ENCODE measurements around the gene MED16.

MED16 gene

DNA sequence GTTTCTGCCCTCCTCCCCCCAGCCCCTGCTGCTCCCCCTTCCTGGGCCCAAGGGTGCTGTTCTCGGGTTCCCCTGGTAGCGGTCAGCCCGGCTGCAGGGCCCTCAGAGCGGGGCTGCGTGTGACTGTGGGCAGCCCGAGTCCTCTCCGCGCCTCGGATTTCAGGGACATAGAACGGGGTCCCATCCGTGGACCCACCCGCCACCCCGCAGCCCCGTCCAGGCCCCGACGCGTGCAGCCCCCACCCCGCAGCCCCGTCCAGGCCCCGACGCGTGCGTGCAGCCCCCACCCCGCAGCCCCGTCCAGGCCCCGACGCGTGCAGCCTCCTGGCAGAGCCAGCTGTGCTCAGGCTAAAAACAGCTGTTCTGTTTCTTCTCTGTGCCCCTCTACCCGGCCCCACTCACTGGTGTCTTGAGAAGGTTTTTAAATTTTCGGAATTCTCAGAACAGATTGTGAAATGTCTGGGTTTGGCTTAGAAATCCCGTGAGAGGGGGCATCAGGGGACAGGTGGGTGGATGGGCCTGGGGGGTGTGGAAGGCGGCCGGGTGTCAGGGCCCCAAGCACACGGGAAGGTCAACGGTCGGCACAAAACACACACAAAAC lies 57.7 kb downstream of the MED16 start:
- TF ChIP-seq, protein P1, sequence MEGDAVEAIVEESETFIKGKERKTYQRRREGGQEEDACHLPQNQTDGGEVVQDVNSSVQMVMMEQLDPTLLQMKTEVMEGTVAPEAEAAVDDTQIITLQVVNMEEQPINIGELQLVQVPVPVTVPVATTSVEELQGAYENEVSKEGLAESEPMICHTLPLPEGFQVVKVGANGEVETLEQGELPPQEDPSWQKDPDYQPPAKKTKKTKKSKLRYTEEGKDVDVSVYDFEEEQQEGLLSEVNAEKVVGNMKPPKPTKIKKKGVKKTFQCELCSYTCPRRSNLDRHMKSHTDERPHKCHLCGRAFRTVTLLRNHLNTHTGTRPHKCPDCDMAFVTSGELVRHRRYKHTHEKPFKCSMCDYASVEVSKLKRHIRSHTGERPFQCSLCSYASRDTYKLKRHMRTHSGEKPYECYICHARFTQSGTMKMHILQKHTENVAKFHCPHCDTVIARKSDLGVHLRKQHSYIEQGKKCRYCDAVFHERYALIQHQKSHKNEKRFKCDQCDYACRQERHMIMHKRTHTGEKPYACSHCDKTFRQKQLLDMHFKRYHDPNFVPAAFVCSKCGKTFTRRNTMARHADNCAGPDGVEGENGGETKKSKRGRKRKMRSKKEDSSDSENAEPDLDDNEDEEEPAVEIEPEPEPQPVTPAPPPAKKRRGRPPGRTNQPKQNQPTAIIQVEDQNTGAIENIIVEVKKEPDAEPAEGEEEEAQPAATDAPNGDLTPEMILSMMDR (IDR thresholded peaks at IDR 0.05) = no peak

DNA sequence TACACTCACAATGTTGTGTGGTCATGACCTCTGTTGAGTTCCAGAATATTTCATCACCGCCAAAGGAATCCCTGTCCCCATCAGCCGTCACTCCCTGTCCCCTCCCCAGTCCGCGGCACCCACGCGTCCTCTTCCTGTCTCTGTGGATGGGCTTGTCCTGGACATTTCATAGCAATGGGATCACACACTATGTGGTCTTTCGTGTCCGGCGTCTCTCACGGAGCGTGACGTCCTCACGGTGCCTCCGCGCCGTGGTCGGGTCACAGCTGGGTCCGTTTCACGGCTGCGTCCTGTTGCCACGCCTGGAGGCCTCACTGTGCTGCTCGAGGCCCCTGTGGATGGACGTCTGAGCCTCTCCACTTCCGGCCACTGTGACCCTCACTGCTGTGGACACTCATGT lies 58.8 kb downstream of the MED16 start:
- TF ChIP-seq, protein P1 (IDR thresholded peaks at IDR 0.05) = no peak

DNA sequence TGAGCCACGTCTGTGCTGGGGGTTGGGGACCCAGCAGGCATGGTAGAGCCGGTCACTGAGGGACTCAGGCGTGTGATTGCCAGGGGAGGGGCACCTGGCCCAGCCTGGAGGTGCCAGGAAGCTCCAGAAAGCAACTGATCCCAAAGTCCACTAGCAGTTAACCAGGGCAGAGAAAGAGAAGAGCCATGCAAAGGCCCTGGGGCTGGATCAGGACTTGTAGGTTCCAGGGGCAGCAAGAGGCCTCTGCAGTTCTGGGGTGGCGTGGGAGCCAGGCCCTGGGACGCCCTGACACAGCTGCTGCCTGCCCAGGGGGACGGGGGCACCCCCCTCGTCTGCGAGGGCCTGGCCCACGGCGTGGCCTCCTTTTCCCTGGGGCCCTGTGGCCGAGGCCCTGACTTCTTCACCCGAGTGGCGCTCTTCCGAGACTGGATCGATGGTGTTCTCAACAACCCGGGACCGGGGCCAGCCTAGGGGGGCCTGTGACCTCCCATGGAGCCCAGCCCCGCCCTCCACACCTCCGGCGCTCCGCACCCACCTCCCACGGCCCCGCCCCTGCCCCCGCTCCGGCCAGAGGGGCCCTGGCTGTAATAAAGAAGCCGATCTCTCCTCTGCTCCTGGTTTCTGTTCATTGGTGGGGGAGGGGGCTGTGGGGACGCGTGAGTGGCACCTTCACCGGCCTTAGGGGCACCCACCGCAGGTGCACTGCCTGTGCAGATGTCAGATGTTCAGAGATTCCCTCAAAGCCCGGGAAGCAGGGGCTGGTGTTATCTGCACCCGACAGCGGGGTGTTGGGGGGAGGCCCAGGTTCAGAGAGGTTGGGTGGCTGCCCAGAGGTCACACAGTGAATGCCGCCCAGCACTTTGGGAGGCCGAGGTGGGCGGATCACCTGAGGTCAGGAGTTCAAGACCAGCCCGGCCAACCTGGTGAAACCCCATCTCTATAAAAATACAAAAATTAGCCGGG lies 61.3 kb downstream of the MED16 start:
- TF ChIP-seq, protein P1 (IDR thresholded peaks at IDR 0.05) = no peak

DNA sequence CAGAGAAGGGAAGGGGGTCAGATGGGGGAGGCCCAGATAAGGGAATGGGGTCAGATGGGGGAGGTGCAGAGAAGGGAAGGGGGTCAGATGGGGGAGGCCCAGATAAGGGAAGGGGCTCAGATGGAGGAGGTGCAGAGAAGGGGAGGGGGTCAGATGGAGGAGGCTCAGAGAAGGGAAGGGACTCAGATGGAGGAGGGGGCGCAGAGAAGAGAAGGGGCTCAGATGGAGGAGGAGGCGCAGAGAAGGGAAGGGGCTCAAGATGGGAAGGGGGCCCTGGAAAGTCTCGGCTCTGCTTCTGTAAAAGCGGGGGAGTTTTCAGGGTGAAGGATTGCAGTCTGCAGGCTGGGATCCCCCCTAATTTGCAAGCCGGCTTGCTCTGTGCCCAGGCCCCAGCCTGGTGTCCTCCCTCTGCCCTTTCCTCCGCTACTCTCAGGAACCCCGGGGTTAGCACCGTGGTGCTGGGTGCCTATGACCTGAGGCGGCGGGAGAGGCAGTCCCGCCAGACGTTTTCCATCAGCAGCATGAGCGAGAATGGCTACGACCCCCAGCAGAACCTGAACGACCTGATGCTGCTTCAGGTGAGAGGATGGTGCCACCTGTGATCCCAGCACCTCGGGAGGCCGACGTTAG lies 63.7 kb downstream of the MED16 start:
- TF ChIP-seq, protein P1 (IDR thresholded peaks at IDR 0.05) = no peak

- TF ChIP-seq, protein P1 (IDR thresholded peaks at IDR 0.05) = no peak
Measured at GRCh38 chr19:827710-828321, 65.2 kb downstream of the MED16 start, which contains the start of gene AZU1. Gene AZU1 (plus strand): TSS chr19:827837. CDS start chr19:827847, 10 bp downstream.

DNA sequence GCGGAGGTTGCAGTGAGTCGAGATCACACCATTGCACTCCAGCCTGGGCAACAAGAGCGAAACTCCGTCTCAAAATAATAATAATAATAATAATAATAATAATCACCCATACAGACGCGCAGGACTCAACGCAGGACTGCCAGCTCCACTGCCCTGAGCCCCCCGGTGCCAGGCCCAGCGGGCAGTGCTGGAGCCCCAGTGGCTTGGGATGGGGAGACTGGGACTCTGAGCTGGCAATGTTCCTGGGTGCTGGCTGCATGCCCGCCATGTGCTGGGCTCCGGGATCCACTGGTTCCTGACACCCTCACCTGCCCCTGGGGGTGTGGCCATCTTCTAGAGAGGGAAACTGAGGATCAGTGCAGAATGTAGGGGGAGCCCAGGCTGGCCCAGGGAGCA lies 65.7 kb downstream of the MED16 start:
- TF ChIP-seq, protein P1 (IDR thresholded peaks at IDR 0.05) = no peak
